Adrenal gland (tissue), 12 donors: Measurements from ENCODE around the gene HIVEP1. TPM values are rescaled to one million over a fixed set of nuclear protein-coding genes. Genes with fewer than 3 reads are reported as not detected.

Source experiments
- DNase-seq, 7 donors: peaks; one replicate each; pipeline ENCODE4 v3.0.0-alpha.2; 2019 to 2020
- H3K27ac ChIP-seq, 5 donors: fragments of 200-600 bp; sonication (generic) in 4 of 5; 1 replicate in 3 of 5; 2 replicates in 2 of 5; pipeline versions ENCODE4 v1.5.1 to v1.8.0; 2016 to 2020; ENCODE audit warnings: mild to moderate bottlenecking in 1 of 5
- H3K27me3 ChIP-seq: fragments of 200-600 bp; 2 replicates; pipeline ENCODE4 v1.8.0; 2021
- H3K36me3 ChIP-seq, 2 donors: fragments of 200-600 bp; replicated peaks in 1 of 2; 1 replicate in 1 of 2; 2 replicates in 1 of 2; pipeline versions ENCODE4 v1.5.1 to v1.8.0; 2018 to 2022
- H3K4me1 ChIP-seq, 2 donors: fragments of 200-600 bp; replicated peaks in 1 of 2; 1 replicate in 1 of 2; 2 replicates in 1 of 2; pipeline versions ENCODE4 v1.5.1 to v1.8.0; 2018 to 2021
- H3K4me3 ChIP-seq, 4 donors: fragments of 200-600 bp; sonication (generic) in 3 of 4; one replicate each; pipeline ENCODE4 v1.5.1; 2016 to 2018
- H3K9me3 ChIP-seq, 3 donors: fragments of 200-600 bp; sonication (generic) in 1 of 3; replicated peaks in 1 of 3; 1 replicate in 2 of 3; 2 replicates in 1 of 3; pipeline versions ENCODE4 v1.5.1 to v1.8.0; 2016 to 2021
- POLR2A ChIP-seq, 2 donors: fragments of 450-650 bp; IDR thresholded peaks; one replicate each; pipeline ENCODE4 v1.6.1; 2017; ENCODE audit warnings: antibody characterized with exemption in 2 of 2, mild to moderate bottlenecking in 2 of 2, moderate library complexity in 1 of 2
- WGBS, 4 donors: extraction: QIAGEN DNeasy Blood & Tissue Kit in 2 of 4; methylation state at CpG; one replicate each; pipeline versions ENCODE4 v1.1.5 to v1.1.7; 2013 to 2017; 5-methylcytosine and 5-hydroxymethylcytosine counted together
- intact Hi-C, 2 donors: fragments of 100-400 bp; cut with DNase I; formaldehyde crosslinking; loops; one replicate each; pipeline versions ENCODE4 v1.14.1 to v1.15.0; 2022 to 2023
- polyA plus RNA-seq, 3 donors: library from polyadenylated mRNA; stranded (reverse); fragments of 200-250 nt in 2 of 3; fragments of 350-450 nt in 1 of 3; fragmentation: Illumina TruSeq in 1 of 3; extraction: RNeasy Lipid Tissue Mini Kit (QIAGEN cat#74804) in 1 of 3; gene quantifications; one replicate each; pipeline ENCODE4 v1.2.3, GENCODE V29; 2013 to 2014
- total RNA-seq, 9 donors: library from RNA; depleted of rRNA in 4 of 9; stranded (reverse); fragments of >200 nt in 4 of 9; fragments of 120-200 nt in 1 of 9; fragmentation: NEBNext Ultra II Directional in 1 of 9; extraction: Animal tissue kit (Norgen Biotek cat#: 25700) in 1 of 9; gene quantifications; one replicate each; pipeline versions ENCODE4 v1.1.0 to v1.2.4, GENCODE V29; 2013 to 2023
- TF ChIP-seq, protein P1 (sequence below), 6 experiments: fragments of 450-650 bp in 4 of 6; fragments of 200-600 bp in 2 of 6; sonication (generic) in 1 of 6; IDR thresholded peaks; 1 replicate in 5 of 6; 2 replicates in 1 of 6; pipeline versions ENCODE4 v1.5.1 to v1.8.0; 2016 to 2021; ENCODE audit warnings: antibody characterized with exemption in 6 of 6, mild to moderate bottlenecking in 2 of 6, moderate library complexity in 1 of 6
- donor health status: healthy with polysubstance abuse.
- donor health status: Bipolar disorder and iron deficiency.
- donor health status: DM: yes; HTN: yes; CAD: no.
- donor health status: DM: no; HTN: no; CAD: no.
- donor health status: DM: no; HTN: no; CAD: no.
- donor health status: DM: yes; HTN: yes; CAD: no.

HIVEP1 gene
- total and polyA plus RNA-seq, 12 donors = 3.6 to 22.3 (median 11.9) TPM

DNA sequence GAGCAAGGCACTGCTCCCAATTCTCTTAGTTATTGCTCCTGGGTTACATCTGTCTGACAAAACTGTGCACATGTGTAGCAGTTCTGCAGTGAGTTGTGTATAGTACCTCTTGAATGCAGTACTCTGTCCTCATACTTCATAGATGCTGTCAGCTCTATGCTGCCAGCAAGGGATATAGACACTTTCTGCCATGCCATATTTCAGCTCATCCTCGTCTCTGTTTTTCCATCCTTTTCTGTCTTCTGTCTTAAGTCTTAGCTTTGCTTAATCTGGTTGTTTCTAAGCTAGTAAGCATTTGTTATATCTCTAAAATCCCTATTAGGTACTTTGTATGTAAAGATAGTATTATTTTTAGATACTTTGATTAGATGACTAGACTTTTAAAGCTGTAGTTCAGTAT lies 76.4 kb downstream of the HIVEP1 start:
- no peak for TF ChIP-seq POLR2A (IDR thresholded peaks at IDR 0.05)
- TF ChIP-seq, protein P1, sequence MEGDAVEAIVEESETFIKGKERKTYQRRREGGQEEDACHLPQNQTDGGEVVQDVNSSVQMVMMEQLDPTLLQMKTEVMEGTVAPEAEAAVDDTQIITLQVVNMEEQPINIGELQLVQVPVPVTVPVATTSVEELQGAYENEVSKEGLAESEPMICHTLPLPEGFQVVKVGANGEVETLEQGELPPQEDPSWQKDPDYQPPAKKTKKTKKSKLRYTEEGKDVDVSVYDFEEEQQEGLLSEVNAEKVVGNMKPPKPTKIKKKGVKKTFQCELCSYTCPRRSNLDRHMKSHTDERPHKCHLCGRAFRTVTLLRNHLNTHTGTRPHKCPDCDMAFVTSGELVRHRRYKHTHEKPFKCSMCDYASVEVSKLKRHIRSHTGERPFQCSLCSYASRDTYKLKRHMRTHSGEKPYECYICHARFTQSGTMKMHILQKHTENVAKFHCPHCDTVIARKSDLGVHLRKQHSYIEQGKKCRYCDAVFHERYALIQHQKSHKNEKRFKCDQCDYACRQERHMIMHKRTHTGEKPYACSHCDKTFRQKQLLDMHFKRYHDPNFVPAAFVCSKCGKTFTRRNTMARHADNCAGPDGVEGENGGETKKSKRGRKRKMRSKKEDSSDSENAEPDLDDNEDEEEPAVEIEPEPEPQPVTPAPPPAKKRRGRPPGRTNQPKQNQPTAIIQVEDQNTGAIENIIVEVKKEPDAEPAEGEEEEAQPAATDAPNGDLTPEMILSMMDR (IDR thresholded peaks at IDR 0.05) = no peak
- Histone ChIP-seq H3K27me3 (no peaks in the 10 kb centered on the region), H3K4me3 (no peak overlapping the region), H3K9me3 (no peaks in the 10 kb centered on the region), H3K36me3 (no peaks in the 10 kb centered on the region), H3K4me1 (no peaks in the 10 kb centered on the region), H3K27ac (no peak overlapping the region)
- no peak for DNase-seq
- 93 to 98% (median 94%) methylated on average over 1 of the region's 1 CpG for WGBS, 4 donors
- intact Hi-C loops = no loop called here

DNA sequence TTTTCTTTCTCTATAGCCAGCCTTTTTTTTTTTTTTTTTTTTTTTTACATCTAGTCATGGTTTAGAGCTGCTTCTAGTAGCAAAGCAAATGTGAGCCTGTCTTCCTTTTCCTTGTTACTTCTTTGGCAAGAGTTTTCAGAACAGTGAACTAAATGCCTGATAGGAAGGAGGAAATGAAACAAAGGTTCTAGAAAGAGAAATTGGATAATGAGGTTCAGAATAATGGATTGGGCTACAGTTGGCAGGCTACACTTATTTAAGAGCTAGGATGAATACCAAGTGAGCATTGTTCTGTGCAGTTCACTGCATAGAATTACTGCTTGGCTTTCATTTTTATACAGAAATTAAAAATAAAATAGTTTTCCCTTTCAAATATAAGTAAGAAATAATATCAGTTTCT lies 78.6 kb downstream of the HIVEP1 start:
- Histone ChIP-seq H3K36me3 (no peaks in the 10 kb centered on the region), H3K4me3 (no peak overlapping the region), H3K4me1 (no peaks in the 10 kb centered on the region), H3K27me3 (no peaks in the 10 kb centered on the region), H3K27ac (no peak overlapping the region), H3K9me3 (no peaks in the 10 kb centered on the region)
- no peak for DNase-seq
- intact Hi-C loops = no loop called here
- TF ChIP-seq, protein P1 (IDR thresholded peaks at IDR 0.05) = no peak
- no peak for TF ChIP-seq POLR2A (IDR thresholded peaks at IDR 0.05)

DNA sequence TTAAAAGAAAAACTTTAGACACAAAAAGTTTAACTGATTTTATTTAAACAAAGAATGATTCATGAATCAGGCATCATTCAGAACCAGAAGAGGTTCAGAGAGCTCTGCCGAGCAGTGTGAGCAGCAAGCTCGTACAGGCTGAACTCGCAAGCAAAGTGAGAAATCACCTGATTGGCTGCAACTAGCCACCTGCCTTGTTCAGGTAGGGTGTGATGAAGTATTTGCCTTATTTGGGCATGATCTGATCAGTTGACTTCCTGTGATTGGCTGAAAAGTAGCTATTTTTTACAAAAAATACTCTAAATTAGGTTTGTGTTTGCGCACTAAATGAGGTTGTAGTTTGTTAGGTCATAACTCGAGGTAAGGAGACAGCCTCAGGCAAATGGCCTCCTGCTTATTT lies 80.7 kb downstream of the HIVEP1 start:
- no peak overlapping the region for H3K4me3 ChIP-seq
- intact Hi-C loops = no loop called here
- no peaks in the 10 kb centered on the region for H3K27me3 ChIP-seq
- H3K36me3 ChIP-seq = no peaks in the 10 kb centered on the region
- no peak for TF ChIP-seq POLR2A (IDR thresholded peaks at IDR 0.05)
- TF ChIP-seq, protein P1 (IDR thresholded peaks at IDR 0.05) = no peak
- H3K27ac ChIP-seq = no peak overlapping the region
- no peaks in the 10 kb centered on the region for H3K9me3 ChIP-seq
- DNase-seq = no peak
- no peaks in the 10 kb centered on the region for H3K4me1 ChIP-seq
- 90 to 99% (median 98%) methylated on average over 5 of the region's 5 CpGs for WGBS, 4 donors

DNA sequence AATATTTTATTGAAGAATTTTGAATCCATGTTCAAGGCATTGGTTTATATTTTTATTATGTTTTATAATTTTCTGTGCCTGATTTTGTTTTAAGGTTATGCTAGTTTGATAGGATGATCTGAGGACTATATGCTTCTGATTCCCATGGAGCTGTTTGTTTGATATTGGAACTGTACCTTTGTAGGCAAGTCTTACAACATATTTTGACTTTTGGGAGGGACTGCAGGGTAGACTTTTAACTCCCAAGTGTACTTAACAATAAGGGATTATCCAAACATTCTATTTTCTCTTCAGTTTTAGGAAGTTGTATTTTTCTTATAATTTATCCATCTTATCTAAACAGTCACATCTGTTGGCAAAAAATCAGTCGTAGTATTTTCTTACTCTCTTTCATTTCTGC lies 82.6 kb downstream of the HIVEP1 start:
- intact Hi-C loops = no loop called here
- no peaks in the 10 kb centered on the region for H3K27me3 ChIP-seq
- DNase-seq = no peak
- H3K9me3 ChIP-seq = no peaks in the 10 kb centered on the region
- WGBS, 4 donors = 46 to 63% (median 54%) methylated on average over 1 of the region's 1 CpG
- no peaks in the 10 kb centered on the region for H3K36me3 ChIP-seq
- no peaks in the 10 kb centered on the region for H3K4me1 ChIP-seq
- H3K4me3 ChIP-seq = no peak overlapping the region
- no peak for TF ChIP-seq POLR2A (IDR thresholded peaks at IDR 0.05)
- TF ChIP-seq, protein P1 (IDR thresholded peaks at IDR 0.05) = no peak
- no peak overlapping the region for H3K27ac ChIP-seq
